Tibial artery (tissue), 4 donors: ENCODE data around the gene ANKRD2.
A peak's percentile ranks its signal among the peaks of the same experiment; 100 is the strongest.

Experiments
- DNase-seq, 2 donors: peaks; one replicate each; pipeline ENCODE4 v3.0.0-alpha.2; 2019
- H3K27ac ChIP-seq, 2 donors: fragments of 200-600 bp; sonication (generic) in 1 of 2; 1 replicate in 1 of 2; 2 replicates in 1 of 2; pipeline ENCODE4 v1.5.1; 2018 to 2019; ENCODE audit warnings: mild to moderate bottlenecking in 1 of 2
- H3K27me3 ChIP-seq, 2 donors: fragments of 200-600 bp; sonication (generic) in 1 of 2; one replicate each; pipeline versions ENCODE4 v1.5.1 to v1.6.0; 2016 to 2019
- H3K36me3 ChIP-seq, 3 donors: fragments of 200-600 bp; sonication (generic) in 2 of 3; one replicate each; pipeline ENCODE4 v1.5.1; 2016 to 2019; ENCODE audit warnings: mild to moderate bottlenecking in 2 of 3
- H3K4me1 ChIP-seq, 4 donors: fragments of 200-600 bp; sonication (generic) in 2 of 4; 1 replicate in 3 of 4; 2 replicates in 1 of 4; pipeline ENCODE4 v1.5.1; 2016 to 2019
- H3K4me3 ChIP-seq, 2 donors: fragments of 200-600 bp; sonication (generic) in 1 of 2; 1 replicate in 1 of 2; 2 replicates in 1 of 2; pipeline ENCODE4 v1.5.1; 2018 to 2019; ENCODE audit warnings: mild to moderate bottlenecking in 2 of 2
- H3K9me3 ChIP-seq, 3 donors: fragments of 200-600 bp; sonication (generic) in 1 of 3; one replicate each; pipeline ENCODE4 v1.5.1; 2016 to 2019
- CTCF ChIP-seq, 2 experiments: fragments of 200-600 bp in 1 of 2; fragments of 450-650 bp in 1 of 2; IDR thresholded peaks; one replicate each; pipeline ENCODE4 v1.5.1; 2017 to 2019; ENCODE audit warnings: antibody characterized with exemption in 2 of 2, mild to moderate bottlenecking in 1 of 2, moderate library complexity in 1 of 2
- intact Hi-C: fragments of 100-400 bp; cut with DNase I; formaldehyde crosslinking; loops from one replicate; pipeline ENCODE4 v1.15.0; 2023; ENCODE audit warnings: low total_unique reads

The ANKRD2 gene

DNA sequence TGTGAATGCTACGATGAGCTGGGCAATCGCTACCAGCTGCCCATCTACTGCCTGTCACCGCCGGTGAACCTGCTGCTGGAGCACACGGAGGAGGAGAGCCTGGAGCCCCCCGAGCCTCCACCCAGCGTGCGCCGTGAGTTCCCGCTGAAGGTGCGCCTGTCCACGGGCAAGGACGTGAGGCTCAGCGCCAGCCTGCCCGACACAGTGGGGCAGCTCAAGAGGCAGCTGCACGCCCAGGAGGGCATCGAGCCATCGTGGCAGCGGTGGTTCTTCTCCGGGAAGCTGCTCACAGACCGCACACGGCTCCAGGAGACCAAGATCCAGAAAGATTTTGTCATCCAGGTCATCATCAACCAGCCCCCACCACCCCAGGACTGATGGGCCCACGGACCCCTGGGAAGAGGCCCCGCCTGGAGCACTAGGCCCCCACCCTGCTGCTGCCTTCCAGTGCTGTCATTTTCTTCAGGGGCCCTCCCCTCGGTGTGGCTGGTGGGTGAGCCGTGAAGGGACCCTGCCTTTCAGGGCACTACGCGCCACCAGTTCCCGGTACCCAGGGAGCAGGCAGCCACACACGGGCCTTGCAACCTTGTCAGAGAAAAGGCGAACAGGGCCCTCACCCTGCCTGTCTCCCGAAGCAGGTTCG, 2.3 kb upstream of the ANKRD2 start:
- Histone ChIP-seq H3K4me1 (peaks cover 0 to 40% (median 24%) of the 10 kb centered on the region in 4 donors), H3K4me3 (no peak overlapping the region), H3K9me3 (no peaks in the 10 kb centered on the region), H3K27me3 (no peaks in the 10 kb centered on the region), H3K27ac (no peak overlapping the region), H3K36me3 (peaks cover 0 to 40% (median 35%) of the 10 kb centered on the region in 3 donors)
- intact Hi-C loops: no loop called here
- DNase-seq: no peak
- TF ChIP-seq CTCF (IDR thresholded peaks at IDR 0.05): no peak

- Histone ChIP-seq H3K27me3 (no peaks in the 10 kb centered on the region), H3K27ac (no peak overlapping the region), H3K36me3 (peaks cover 0 to 40% (median 35%) of the 10 kb centered on the region in 3 donors), H3K4me3 (no peak overlapping the region), H3K9me3 (no peaks in the 10 kb centered on the region), H3K4me1 (peaks cover 0 to 41% (median 24%) of the 10 kb centered on the region in 4 donors)
- no peak for TF ChIP-seq CTCF (IDR thresholded peaks at IDR 0.05)
- intact Hi-C loops: no loop called here
- DNase-seq: no peak
Measured at GRCh38 chr10:97570789-97571471, 1.6 kb upstream of the ANKRD2 start.

GRCh38 chr10:97571622-97572021, 957 bp upstream of the ANKRD2 start:
- Histone ChIP-seq H3K36me3 (peaks cover 0 to 40% (median 35%) of the 10 kb centered on the region in 3 donors), H3K27me3 (no peaks in the 10 kb centered on the region), H3K27ac (no peak overlapping the region), H3K4me3 (no peak overlapping the region), H3K4me1 (peaks cover 0 to 41% (median 24%) of the 10 kb centered on the region in 4 donors), H3K9me3 (no peaks in the 10 kb centered on the region)
- intact Hi-C loops: loop anchor here (1.0 kb wide), 1 partner anchor 42 kb away; no protein-coding TSS in a partner anchor
- DNase-seq: no peak
- TF ChIP-seq CTCF (IDR thresholded peaks at IDR 0.05): no peak

DNA sequence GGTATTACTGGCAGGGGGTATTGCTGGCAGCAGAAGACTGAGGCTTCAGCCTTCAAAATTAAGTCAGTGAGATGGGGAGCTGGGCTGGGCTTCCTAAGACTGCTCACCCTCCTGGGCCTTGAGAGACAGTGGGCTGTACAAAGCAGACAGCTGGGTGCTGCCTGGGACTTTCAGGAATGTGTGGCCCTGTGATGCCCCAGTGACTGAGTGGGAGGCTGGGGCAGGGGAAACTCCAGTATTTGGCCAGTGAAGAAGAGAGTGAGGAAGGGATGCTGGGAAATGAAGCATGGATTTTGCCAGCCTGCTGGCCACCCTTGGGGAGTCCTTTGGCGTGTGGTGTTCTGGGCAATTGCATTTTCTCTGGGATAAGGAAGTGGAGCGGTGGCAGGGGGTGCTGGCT, 442 bp downstream of the ANKRD2 start:
- no peaks in the 10 kb centered on the region for H3K9me3 ChIP-seq
- H3K4me3 ChIP-seq: no peak overlapping the region
- no peak overlapping the region for H3K27ac ChIP-seq
- no peaks in the 10 kb centered on the region for H3K27me3 ChIP-seq
- peaks cover 0 to 41% (median 28%) of the 10 kb centered on the region in 4 donors for H3K4me1 ChIP-seq
- DNase-seq: no peak
- no peak for TF ChIP-seq CTCF (IDR thresholded peaks at IDR 0.05)
- intact Hi-C loops: no loop called here
- peaks cover 0 to 37% (median 32%) of the 10 kb centered on the region in 3 donors for H3K36me3 ChIP-seq

DNA sequence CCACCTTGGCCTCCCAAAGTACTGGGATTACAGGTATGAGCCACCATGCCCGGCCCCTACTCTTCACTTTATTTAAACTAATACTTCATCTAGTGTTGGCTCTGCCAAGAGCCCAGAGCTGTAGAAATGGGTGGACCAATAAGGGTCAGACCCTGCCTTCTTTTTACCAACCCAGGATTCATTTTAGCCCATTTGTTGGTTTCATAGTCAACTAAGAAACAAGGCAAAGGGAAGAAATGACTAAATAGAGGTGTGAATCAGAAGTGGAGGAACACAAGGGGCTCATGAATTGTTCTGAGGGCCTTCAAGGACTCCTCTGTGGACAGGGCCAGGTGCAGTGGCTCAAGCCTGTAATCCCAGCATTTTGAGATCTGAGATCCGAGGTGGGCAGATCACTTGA, 1.1 kb downstream of the ANKRD2 start:
- TF ChIP-seq CTCF (IDR thresholded peaks at IDR 0.05): no peak
- Histone ChIP-seq H3K4me3 (no peak overlapping the region), H3K36me3 (peaks cover 0 to 31% (median 25%) of the 10 kb centered on the region in 3 donors), H3K27me3 (no peaks in the 10 kb centered on the region), H3K27ac (peak overlapping the region in 1 of 2 donors; percentile 46), H3K9me3 (no peaks in the 10 kb centered on the region), H3K4me1 (peaks cover 0 to 41% (median 28%) of the 10 kb centered on the region in 4 donors)
- DNase-seq: no peak
- intact Hi-C loops: no loop called here
